EL (cell line): ENCODE measurements around the gene GABPB2.

Experiments
- DNase-seq: peaks from one replicate; pipeline ENCODE4 v3.0.0-alpha.2; 2016

GABPB2 gene

GRCh38 chr1:151133018-151133806, 62.7 kb downstream of the GABPB2 start:
- no peak for DNase-seq

- DNase-seq: no peak
These were observed 63.8 kb downstream of the GABPB2 start for GRCh38 chr1:151134396-151134795.

- DNase-seq: no peak
These were observed 64.4 kb downstream of the GABPB2 start for GRCh38 chr1:151134991-151135390.

- DNase-seq: no peak
These were observed 65.1 kb downstream of the GABPB2 start for GRCh38 chr1:151135433-151136385.

- no peak for DNase-seq
These were observed 67.2 kb downstream of the GABPB2 start for GRCh38 chr1:151137789-151138188.

GRCh38 chr1:151142411-151143056, 72.0 kb downstream of the GABPB2 start:
- DNase-seq: no peak

- DNase-seq: no peak
These were observed 72.5 kb downstream of the GABPB2 start for GRCh38 chr1:151143057-151143435.

- DNase-seq: no peak
These were observed 73.4 kb downstream of the GABPB2 start for GRCh38 chr1:151143986-151144385.

GRCh38 chr1:151144474-151145303, 74.1 kb downstream of the GABPB2 start:
- no peak for DNase-seq

GRCh38 chr1:151145304-151146071, 74.9 kb downstream of the GABPB2 start:
- DNase-seq: peak; percentile 21

GRCh38 chr1:151146072-151146411, 75.5 kb downstream of the GABPB2 start:
- peak; percentile 18 for DNase-seq

GRCh38 chr1:151146412-151147131, 76.0 kb downstream of the GABPB2 start, which contains the start of gene SEMA6C:
Gene SEMA6C, minus strand, starts transcription at chr1:151146631. Its CDS starts 4,010 bp downstream, at chr1:151142621.
- DNase-seq: peak; percentile 93

- no peak for DNase-seq
These were observed 76.6 kb downstream of the GABPB2 start for GRCh38 chr1:151147132-151147503.

- no peak for DNase-seq
These were observed 77.1 kb downstream of the GABPB2 start for GRCh38 chr1:151147665-151148064.

- DNase-seq: no peak
These were observed 85.9 kb downstream of the GABPB2 start, which contains the start of gene TNFAIP8L2 for GRCh38 chr1:151156515-151156819. Gene TNFAIP8L2, plus strand, starts transcription at chr1:151156649. Its CDS starts 2,049 bp downstream, at chr1:151158698.

- DNase-seq: no peak
These were observed 86.5 kb downstream of the GABPB2 start for GRCh38 chr1:151157067-151157531.

- DNase-seq: no peak
These were observed 87.8 kb downstream of the GABPB2 start for GRCh38 chr1:151158326-151158725.

- no peak for DNase-seq
These were observed 88.2 kb downstream of the GABPB2 start for GRCh38 chr1:151158751-151159251.

GRCh38 chr1:151159373-151159772, 88.8 kb downstream of the GABPB2 start:
- DNase-seq: no peak

- peak; percentile 14 for DNase-seq
These were observed 94.2 kb downstream of the GABPB2 start for GRCh38 chr1:151164732-151165280.
